Measurements from ENCODE around the gene GAB1.

The GAB1 gene

DNA sequence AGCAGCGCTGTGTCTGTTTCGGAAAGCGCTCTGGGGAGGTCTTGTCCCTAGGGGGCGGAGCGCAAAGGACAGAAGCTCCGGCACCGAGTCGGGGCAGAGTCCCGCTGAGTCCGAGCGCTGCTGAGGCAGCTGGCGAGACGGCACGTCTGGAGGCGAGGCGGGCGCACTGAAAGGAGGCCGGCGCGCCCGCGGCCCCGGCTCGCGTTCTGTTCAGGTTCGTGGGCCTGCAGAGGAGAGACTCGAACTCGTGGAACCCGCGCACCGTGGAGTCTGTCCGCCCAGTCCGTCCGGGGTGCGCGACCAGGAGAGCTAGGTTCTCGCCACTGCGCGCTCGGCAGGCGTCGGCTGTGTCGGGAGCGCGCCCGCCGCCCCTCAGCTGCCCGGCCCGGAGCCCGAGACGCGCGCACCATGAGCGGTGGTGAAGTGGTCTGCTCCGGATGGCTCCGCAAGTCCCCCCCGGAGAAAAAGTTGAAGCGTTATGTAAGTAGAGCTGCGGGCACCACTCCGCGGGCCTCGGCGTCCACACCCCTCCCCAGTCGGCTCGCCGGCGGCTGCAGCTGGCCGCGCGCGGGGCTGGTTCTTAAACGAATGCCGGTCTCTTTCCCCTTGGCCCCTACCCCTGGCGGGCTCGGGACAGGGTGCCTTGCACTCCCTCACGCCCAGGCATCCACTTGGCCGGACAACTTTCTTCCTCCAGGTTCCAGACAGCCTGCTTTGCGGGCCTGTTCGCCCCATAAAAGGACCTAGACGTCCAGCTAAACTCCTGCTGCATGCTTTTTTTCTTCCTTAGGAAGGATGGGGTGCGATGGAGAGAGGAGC lies at the start of gene GAB1:
GAB1 (plus strand) TSS at position 96 of the 819 bp plus-strand sequence; CDS start at position 409, 313 bp downstream.
- Histone ChIP-seq H3K36me3 (replicated peaks) (no peaks in the 10 kb centered on the region), H3K9me3 (no peaks in the 10 kb centered on the region), H3K27me3 (ENCODE audit: low read depth) (no peaks in the 10 kb centered on the region), H3K4me3 (peak within 1 kb of the TSS; percentile 79), H3K4me1 (peaks cover 4% of the 10 kb centered on the region)
- in situ Hi-C loops (cut with MboI; ENCODE audit: low sequenced_read_pairs) = no loop called here
- DNase-seq (ENCODE audit: low spot score in 2 of 2) = peak; percentile 72 to 86

DNA sequence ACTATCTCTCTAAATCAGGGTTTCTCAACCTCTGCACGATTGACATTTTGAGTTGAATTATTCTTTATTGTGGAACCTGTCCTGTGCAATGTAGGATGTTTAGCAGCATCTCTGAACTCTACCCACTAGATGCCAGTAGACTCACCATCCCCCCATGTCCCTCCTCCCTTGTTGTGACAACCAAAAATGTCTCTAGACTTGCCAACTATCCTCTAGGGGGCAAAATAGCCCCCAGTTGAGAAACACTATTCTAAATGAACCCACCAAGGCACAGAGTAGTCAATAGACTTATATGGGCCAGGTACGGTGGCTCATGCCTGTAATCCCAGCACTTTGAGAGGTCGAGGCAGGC lies 49.1 kb upstream of the GAB1 start:
- H3K27me3 ChIP-seq (ENCODE audit: low read depth) = no peaks in the 10 kb centered on the region
- H3K36me3 ChIP-seq (replicated peaks) = no peaks in the 10 kb centered on the region
- DNase-seq (ENCODE audit: low spot score in 2 of 2) = no peak
- in situ Hi-C loops (cut with MboI; ENCODE audit: low sequenced_read_pairs) = no loop called here
- no peak overlapping the region for H3K4me3 ChIP-seq
- H3K4me1 ChIP-seq = peaks cover 19% of the 10 kb centered on the region
- H3K9me3 ChIP-seq = no peaks in the 10 kb centered on the region

DNA sequence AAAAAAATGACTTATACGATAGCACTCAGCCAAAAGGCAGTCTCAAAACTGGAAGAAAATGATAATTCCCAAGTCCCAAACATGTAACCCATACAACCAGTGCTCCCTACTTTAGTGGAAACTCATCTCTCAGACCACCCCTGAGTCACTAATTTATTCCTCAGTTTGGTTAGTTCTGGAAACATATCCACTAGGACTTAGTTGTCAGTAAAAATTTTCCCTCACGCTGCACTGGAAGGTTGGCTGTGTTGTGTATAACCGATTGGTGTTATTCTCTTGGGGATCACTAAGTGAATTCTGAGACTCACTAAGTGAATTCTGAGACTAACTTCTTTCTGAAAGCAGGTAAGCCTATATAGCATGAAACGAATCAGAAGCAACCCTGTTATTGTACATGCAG lies 48.5 kb upstream of the GAB1 start:
- Histone ChIP-seq H3K36me3 (replicated peaks) (no peaks in the 10 kb centered on the region), H3K27me3 (ENCODE audit: low read depth) (no peaks in the 10 kb centered on the region), H3K4me3 (no peak overlapping the region), H3K9me3 (no peaks in the 10 kb centered on the region), H3K4me1 (peaks cover 19% of the 10 kb centered on the region)
- DNase-seq (ENCODE audit: low spot score in 2 of 2) = no peak
- in situ Hi-C loops (cut with MboI; ENCODE audit: low sequenced_read_pairs) = no loop called here

DNA sequence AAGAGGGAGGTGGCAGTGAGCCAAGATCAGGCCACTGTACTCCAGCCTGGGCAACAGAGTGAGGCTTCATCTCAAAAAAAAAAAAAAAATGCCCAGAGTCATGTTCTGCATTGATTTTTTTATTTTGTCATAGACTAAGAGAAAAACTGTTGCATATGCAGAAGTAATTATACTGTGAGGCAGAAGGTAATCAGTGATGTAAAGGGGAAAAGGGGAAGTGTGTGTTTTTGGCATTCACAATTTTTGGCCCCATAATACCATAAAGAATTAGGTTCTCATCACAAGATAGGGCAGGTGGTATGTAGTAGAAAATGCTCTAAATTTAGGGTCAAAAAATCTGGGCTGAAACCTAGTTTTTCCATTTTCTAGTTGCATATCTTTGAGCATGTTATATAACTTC lies 47.3 kb upstream of the GAB1 start:
- Histone ChIP-seq H3K27me3 (ENCODE audit: low read depth) (no peaks in the 10 kb centered on the region), H3K36me3 (replicated peaks) (no peaks in the 10 kb centered on the region), H3K4me1 (peaks cover 19% of the 10 kb centered on the region), H3K9me3 (no peaks in the 10 kb centered on the region), H3K4me3 (no peak overlapping the region)
- DNase-seq (ENCODE audit: low spot score in 2 of 2) = no peak
- in situ Hi-C loops (cut with MboI; ENCODE audit: low sequenced_read_pairs) = no loop called here

DNA sequence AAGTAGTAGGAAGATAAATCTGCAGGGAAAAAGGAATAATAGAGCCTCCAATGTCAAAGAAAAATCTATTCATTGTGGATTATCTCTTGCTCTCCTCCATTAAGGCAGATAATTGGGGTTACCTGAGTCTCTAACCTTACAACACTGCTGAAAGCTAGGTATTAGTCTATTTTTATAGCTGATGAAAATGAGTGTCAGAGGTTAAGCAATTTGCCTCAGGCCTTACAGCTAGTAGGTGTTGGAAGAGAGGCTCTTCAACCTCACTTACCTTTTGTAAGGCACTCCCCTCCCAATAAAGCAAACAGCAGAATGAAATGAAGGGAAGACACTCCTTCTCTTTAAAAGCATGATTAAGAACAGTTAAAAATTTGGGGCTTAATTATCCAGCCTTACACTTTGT lies 45.4 kb upstream of the GAB1 start:
- Histone ChIP-seq H3K9me3 (no peaks in the 10 kb centered on the region), H3K4me3 (no peak overlapping the region), H3K27me3 (ENCODE audit: low read depth) (no peaks in the 10 kb centered on the region), H3K4me1 (peaks cover 12% of the 10 kb centered on the region), H3K36me3 (replicated peaks) (no peaks in the 10 kb centered on the region)
- in situ Hi-C loops (cut with MboI; ENCODE audit: low sequenced_read_pairs) = no loop called here
- DNase-seq (ENCODE audit: low spot score in 2 of 2) = peak in 1 of 2 experiments; percentile 28

DNA sequence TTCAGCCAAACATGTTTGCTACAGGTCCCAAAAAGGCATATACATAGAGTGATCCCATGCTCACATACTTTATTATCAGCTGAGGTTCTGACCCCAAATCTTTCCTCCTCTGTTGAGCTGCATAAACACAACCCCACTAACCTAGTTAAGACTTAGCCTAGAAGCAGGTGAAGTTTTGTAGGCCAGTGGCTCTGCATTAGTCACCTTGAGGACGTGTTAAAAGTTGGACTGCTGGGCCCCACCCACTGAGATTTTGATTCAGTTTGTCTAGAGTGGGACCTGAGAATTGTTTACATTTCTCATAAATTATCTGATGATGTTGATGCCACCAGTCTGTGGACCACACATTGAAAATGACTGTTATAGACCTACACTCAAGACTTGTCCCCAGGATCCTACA lies 43.8 kb upstream of the GAB1 start:
- H3K4me3 ChIP-seq = no peak overlapping the region
- DNase-seq (ENCODE audit: low spot score in 2 of 2) = no peak
- in situ Hi-C loops (cut with MboI; ENCODE audit: low sequenced_read_pairs) = no loop called here
- H3K4me1 ChIP-seq = peaks cover 6% of the 10 kb centered on the region; the same call in 1 of the 2 replicates
- no peaks in the 10 kb centered on the region for H3K36me3 ChIP-seq (replicated peaks)
- H3K27me3 ChIP-seq (ENCODE audit: low read depth) = no peaks in the 10 kb centered on the region
- no peaks in the 10 kb centered on the region for H3K9me3 ChIP-seq

DNA sequence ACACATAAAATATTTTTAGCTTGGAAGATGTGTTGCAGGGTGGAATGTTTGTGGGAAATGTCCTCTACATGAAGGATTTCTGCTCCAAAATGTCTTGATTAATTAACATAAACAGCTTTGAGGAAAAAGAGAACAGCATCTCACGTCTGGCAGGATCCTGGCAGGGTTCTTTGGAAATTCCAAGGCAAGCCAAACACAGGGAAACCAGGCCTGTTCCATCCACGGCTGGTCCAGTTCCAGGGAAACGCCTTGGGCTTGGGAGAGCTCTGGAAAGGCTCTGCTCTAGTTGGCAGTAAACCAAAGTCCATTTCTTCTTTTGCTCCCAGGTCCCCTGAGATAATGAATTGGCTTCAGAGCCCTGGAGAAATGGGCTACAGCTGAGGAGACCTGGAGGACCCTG lies 42.4 kb upstream of the GAB1 start:
- in situ Hi-C loops (cut with MboI; ENCODE audit: low sequenced_read_pairs) = no loop called here
- no peaks in the 10 kb centered on the region for H3K27me3 ChIP-seq (ENCODE audit: low read depth)
- H3K4me3 ChIP-seq = no peak overlapping the region
- DNase-seq (ENCODE audit: low spot score in 2 of 2) = no peak
- peaks cover 6% of the 10 kb centered on the region; the same call in 1 of the 2 replicates for H3K4me1 ChIP-seq
- no peaks in the 10 kb centered on the region for H3K9me3 ChIP-seq
- H3K36me3 ChIP-seq (replicated peaks) = no peaks in the 10 kb centered on the region

DNA sequence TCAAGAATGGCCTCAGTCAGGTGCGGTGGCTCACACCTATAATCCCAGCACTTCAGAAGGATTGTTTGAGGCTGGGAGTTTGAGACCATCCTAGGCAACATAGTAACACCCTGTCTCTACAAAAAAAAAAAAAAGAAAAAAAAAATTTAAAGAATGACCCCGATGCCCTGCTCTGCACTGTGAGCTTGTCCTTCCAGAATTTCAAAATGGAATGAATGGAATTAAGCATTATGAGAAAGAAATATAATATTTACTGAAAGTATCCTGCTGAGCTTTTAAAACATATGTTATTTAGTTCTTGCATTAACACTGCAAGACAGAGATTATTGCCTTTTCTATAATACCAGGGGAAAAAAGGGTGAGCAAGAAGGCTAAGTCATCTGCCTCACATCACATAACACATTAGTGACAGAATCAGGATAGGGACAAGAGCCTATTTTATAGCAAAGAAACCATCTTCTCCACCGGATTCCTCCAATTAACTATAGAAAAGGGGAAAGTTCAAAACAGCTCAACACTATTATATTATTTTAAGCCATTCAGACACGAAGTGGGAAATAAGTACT lies 41.9 kb upstream of the GAB1 start:
- H3K4me1 ChIP-seq = peaks cover 6% of the 10 kb centered on the region; the same call in 1 of the 2 replicates
- H3K36me3 ChIP-seq (replicated peaks) = no peaks in the 10 kb centered on the region
- in situ Hi-C loops (cut with MboI; ENCODE audit: low sequenced_read_pairs) = no loop called here

DNA sequence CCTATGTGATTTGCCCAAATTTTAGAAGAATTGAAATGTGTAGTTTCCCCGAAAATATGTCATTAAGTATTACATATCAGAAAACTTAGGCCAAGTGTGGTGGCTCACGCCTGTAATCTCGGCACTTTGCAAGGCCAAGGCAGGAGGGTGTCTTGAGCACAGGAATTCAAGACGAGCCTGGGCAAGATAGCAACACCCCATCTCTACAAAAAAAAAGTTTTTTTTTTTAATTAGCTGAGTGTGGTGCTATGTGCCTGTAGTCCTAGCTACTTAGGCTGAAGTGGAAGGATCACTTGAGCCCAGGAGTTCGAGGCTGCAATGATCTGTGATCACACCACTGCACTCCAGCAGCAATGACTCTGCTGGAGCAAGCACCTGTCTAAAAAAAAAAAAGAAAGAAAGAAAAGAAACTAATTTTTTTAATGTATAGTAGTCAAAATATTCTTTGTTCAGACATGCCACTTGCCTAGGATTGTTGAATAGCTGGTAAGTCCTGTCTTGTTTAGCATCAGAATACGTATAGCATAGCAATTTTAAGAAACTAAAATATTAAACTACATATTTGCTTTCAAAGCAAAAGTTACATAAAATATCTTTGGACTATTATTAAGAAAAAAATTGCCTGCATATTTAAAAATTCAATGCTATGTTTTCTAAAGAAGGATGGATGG lies 40.1 kb upstream of the GAB1 start:
- no peak for DNase-seq (ENCODE audit: low spot score in 2 of 2)
- Histone ChIP-seq H3K9me3 (no peaks in the 10 kb centered on the region), H3K4me3 (no peak overlapping the region), H3K4me1 (no peaks in the 10 kb centered on the region), H3K27me3 (ENCODE audit: low read depth) (no peaks in the 10 kb centered on the region), H3K36me3 (replicated peaks) (no peaks in the 10 kb centered on the region)
- in situ Hi-C loops (cut with MboI; ENCODE audit: low sequenced_read_pairs) = no loop called here

More for the DNA sequence above, 41.9 kb upstream of the GAB1 start:
- H3K27me3 ChIP-seq (ENCODE audit: low read depth) = no peaks in the 10 kb centered on the region
- no peaks in the 10 kb centered on the region for H3K9me3 ChIP-seq
- H3K4me3 ChIP-seq = no peak overlapping the region
- no peak for DNase-seq (ENCODE audit: low spot score in 2 of 2)

DNA sequence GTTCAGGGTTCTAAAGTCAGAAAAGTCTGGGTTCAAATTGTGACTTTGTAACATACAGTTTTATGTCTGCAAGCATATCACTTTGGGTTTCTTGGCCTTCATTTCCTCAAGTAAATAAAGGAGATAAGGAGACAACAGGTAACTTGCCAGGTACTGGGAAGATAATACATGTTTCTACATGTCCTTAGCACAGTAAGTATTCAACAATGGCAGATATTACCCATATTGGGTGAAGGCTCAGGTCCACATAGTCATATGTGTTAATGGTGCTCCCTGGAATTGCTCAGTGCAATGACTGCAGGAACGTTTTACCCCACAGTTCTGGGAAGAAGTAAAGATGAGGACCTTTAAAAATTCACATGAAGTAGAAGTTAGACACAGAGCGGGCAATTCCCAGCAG lies 35.8 kb upstream of the GAB1 start:
- Histone ChIP-seq H3K27me3 (ENCODE audit: low read depth) (no peaks in the 10 kb centered on the region), H3K4me3 (no peak overlapping the region), H3K4me1 (no peaks in the 10 kb centered on the region), H3K9me3 (no peaks in the 10 kb centered on the region), H3K36me3 (replicated peaks) (no peaks in the 10 kb centered on the region)
- in situ Hi-C loops (cut with MboI; ENCODE audit: low sequenced_read_pairs) = no loop called here
- no peak for DNase-seq (ENCODE audit: low spot score in 2 of 2)

DNA sequence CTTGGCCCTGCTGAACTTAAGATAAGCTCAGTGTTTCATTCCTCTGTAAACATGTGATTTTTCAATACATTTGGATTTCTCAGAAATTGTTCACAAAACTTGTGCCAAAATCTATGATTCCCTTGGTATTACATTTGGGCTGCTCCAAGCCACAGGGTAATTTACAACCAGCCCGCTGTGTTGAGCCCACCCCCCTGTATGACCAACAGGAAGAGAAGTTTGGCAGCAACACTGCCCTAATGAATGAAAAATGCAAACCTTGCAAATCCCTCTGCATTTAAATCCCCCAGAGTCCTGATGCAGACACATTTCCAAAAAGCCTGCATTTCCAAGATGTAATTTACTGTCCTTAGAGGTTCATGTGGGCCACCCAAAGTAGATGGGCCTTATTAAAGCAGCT lies 34.1 kb upstream of the GAB1 start:
- H3K27me3 ChIP-seq (ENCODE audit: low read depth) = no peaks in the 10 kb centered on the region
- no peaks in the 10 kb centered on the region for H3K9me3 ChIP-seq
- no peak for DNase-seq (ENCODE audit: low spot score in 2 of 2)
- H3K4me1 ChIP-seq = no peaks in the 10 kb centered on the region
- no peak overlapping the region for H3K4me3 ChIP-seq
- in situ Hi-C loops (cut with MboI; ENCODE audit: low sequenced_read_pairs) = no loop called here
- no peaks in the 10 kb centered on the region for H3K36me3 ChIP-seq (replicated peaks)

DNA sequence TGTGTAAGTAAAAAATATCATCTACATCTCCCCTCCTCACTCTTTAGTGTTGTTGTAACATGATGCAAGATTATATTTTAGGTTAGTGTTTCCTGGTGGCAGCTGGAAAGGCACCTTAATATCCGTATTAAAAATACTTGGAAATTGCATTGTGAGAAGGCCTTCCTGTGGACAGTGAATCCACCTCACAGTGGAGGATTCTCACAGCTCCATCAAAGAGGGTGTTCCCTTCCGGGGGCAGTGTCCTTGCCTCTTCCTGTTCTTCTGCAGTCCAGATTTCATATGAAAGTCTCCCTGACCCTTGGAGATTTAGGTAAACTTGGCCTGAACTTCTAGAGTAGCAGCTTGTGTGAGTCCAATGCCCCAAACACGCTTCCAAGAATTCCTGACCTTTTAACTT lies 29.9 kb upstream of the GAB1 start:
- 0 out of 2 replicates have a peak, but pooled peaks cover 2% of the 10 kb centered on the region for H3K27me3 ChIP-seq (ENCODE audit: low read depth)
- H3K36me3 ChIP-seq (replicated peaks) = no peaks in the 10 kb centered on the region
- no peak for DNase-seq (ENCODE audit: low spot score in 2 of 2)
- no peaks in the 10 kb centered on the region for H3K4me1 ChIP-seq
- H3K4me3 ChIP-seq = no peak overlapping the region
- in situ Hi-C loops (cut with MboI; ENCODE audit: low sequenced_read_pairs) = no loop called here
- no peaks in the 10 kb centered on the region for H3K9me3 ChIP-seq

DNA sequence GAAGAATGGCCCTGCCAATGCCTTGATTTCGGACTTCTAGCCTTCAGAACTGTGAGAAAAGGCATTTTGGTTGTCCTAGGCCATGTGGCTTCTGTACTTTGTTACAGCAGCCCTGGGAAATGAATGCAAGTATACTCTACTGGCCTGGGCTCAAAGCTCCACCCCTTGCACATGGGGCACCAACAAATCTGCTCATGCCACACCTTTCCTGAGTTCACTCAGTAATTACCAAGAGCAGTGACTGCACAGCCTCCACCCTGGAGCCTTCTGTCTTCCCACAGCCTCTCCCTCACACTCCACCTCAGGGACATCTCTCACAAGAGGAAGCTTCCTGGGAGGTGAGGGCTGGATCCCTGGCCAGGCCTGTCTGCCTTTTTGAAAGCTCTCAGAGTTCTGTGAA lies 29.1 kb upstream of the GAB1 start:
- no peaks in the 10 kb centered on the region for H3K4me1 ChIP-seq
- H3K27me3 ChIP-seq (ENCODE audit: low read depth) = 0 out of 2 replicates have a peak, but pooled peaks cover 2% of the 10 kb centered on the region
- no peaks in the 10 kb centered on the region for H3K36me3 ChIP-seq (replicated peaks)
- no peak for DNase-seq (ENCODE audit: low spot score in 2 of 2)
- no peaks in the 10 kb centered on the region for H3K9me3 ChIP-seq
- in situ Hi-C loops (cut with MboI; ENCODE audit: low sequenced_read_pairs) = no loop called here
- no peak overlapping the region for H3K4me3 ChIP-seq

DNA sequence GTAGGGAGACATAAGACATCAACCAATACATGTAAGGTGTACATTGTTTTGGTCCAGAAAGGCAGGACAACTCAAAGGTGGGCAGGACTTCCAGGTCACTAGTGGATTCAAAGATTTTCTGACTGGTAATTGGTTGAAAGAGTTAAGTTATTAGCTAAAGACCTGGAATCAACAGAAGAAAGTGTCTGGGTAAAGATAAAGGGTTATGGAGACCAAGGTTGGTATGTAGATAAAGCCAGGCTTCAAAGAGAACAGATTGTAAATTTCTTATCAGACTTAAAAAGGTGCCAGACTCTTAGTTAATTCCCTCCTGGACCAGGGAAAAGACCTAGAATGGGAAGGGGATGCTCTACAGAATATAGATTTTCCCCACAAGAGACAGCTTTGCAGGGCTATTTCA lies 28.3 kb upstream of the GAB1 start:
- no peak overlapping the region for H3K4me3 ChIP-seq
- 0 out of 2 replicates have a peak, but pooled peaks cover 2% of the 10 kb centered on the region for H3K27me3 ChIP-seq (ENCODE audit: low read depth)
- no peaks in the 10 kb centered on the region for H3K9me3 ChIP-seq
- in situ Hi-C loops (cut with MboI; ENCODE audit: low sequenced_read_pairs) = no loop called here
- no peaks in the 10 kb centered on the region for H3K4me1 ChIP-seq
- H3K36me3 ChIP-seq (replicated peaks) = no peaks in the 10 kb centered on the region
- no peak for DNase-seq (ENCODE audit: low spot score in 2 of 2)
